NCI-H1436 (cell line): ENCODE measurements around the gene HSPA5.
"Not testable (repeated sequence)": the region's sequence is repeated elsewhere in the genome, so short reads cannot be mapped to it uniquely, and the experiment has no call there.

ENCODE experiments used
- DNase-seq: peaks from one replicate; lab custom pipeline; 2025; lab: John Stamatoyannopoulos, UW

The HSPA5 gene

GRCh38 chr9:125241863-125242739, 958 bp upstream of the HSPA5 start:
- DNase-seq: no peak

GRCh38 chr9:125240649-125240999, 519 bp downstream of the HSPA5 start:
- DNase-seq: no peak

DNA sequence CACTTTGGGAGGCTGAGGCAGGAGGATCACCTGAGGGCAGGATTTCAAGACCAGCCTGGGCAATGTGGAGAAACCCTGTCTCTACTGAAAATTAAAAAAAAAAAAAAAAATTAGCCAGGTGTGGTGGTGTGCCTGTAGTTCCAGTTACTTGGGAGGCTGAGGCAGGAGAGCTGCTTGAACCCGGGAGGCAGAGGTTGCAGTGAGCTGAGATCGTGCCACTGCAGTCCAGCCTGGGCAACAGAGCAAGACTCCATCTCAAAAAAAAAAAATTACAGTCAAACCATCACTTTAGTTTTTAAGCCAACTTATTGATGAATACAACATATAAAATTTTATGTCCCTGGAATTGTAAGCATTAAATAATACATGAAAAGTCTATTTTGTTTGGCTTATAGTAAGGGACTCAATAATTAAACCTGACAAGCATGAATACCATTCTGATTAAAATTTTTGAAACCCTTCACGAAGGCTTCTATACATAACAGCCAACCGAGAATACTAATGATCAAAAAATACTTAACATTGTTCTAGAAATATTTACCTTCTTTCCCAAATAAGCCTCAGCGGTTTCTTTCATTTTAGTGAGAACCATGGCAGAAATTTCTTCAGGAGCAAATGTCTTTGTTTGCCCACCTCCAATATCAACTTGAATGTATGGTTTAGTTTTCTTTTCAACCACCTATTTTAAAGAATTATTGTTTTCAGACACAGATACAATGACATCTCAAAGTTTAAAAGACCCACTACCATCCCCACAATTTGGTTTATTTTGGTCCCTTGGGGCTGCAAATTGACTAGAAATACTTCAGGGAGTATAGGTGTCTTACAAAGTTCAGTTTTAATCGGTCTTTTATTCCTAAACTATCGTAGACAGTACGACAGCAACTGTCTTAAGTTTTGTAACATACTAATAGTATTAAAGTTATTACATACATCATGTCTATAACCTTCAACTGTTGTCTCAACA, 1.2 kb downstream of the HSPA5 start:
- no peak for DNase-seq

GRCh38 chr9:125238915-125239446, 2.2 kb downstream of the HSPA5 start:
- no peak for DNase-seq

- no peak for DNase-seq
Measured at GRCh38 chr9:125238127-125238914, 2.8 kb downstream of the HSPA5 start.

DNA sequence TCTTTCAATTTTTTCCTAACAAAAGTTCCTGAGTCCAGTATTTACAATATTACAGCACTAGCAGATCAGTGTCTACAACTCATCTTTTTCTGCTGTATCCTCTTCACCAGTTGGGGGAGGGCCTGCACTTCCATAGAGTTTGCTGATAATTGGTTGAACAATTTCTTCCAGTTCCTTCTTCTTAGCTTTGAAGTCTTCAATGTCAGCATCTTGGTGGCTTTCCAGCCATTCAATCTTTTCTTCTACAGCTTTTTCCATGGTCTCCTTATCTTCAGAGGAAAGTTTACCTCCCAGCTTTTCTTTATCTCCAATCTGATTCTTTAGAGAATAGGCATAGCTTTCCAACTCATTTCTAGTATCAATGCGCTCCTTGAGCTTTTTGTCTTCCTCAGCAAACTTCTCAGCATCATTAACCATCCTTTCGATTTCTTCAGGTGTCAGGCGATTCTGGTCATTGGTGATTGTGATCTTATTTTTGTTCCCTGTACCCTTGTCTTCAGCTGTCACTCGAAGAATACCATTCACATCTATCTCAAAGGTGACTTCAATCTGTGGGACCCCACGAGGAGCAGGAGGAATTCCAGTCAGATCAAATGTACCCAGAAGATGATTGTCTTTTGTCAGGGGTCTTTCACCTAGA, 4.5 kb downstream of the HSPA5 start:
- DNase-seq: not testable (repeated sequence)

- no peak for DNase-seq
Measured at GRCh38 chr9:125235804-125236519, 5.2 kb downstream of the HSPA5 start.

DNA sequence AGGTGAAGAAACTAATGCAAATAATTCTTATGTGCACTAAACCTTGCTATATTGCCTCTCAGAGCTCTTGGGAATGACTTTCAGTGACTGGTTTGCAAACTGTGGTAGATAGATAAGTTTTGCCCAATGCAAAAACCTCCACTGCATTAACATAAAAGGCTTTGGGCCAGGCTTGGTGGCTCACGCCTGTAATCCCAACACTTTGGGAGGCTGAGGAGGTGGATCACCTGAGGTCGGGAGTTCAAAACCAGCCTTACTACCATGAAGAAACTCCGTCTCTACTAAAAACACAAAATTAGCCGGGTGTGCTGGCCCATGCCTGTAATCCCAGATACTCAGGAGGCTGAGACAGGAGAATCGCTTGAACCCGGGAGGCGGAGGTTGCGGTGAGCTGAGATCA, 7.0 kb downstream of the HSPA5 start:
- DNase-seq: not testable (repeated sequence)

- no peak for DNase-seq
Measured at GRCh38 chr9:125233678-125234077, 7.5 kb downstream of the HSPA5 start.

DNA sequence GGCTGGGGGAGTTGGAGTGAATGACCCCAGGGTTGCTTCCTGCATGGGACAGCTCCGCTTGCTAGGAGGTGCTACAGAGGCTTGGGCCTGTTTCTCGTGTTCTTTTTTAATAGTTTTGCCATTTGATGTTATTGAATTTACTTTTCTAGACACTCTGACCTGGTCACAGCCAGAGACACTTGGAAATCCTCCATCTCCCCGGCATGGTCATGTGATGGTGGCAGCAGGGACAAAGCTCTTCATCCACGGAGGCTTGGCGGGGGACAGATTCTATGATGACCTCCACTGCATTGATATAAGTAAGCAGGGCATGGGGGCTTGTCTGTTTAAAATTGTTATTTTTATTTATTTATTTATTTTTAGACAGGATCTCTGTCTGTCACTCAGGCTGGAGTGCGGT, 13.4 kb downstream of the HSPA5 start:
- DNase-seq: no peak

- not testable (repeated sequence) for DNase-seq
Measured at GRCh38 chr9:125224858-125225257, 16.3 kb downstream of the HSPA5 start.

DNA sequence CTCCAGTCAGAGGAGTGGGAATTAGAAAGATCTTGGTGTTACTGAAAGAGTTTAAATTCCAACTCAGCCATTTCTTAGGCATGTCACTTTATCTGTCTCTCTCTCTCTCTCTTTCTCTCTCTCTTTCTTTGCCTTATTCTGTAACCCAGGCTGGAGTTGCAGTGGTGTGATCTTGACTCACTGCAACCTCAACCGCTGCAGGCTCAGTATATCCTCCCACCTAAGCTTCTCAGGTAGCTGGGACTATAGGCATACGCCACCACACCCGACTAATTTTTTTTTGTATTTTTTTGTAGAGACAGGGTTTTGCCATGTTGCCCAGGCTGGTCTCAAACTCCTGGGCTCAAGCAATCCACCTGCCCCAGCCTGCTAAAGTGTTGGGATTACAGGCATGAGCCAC, 22.5 kb downstream of the HSPA5 start:
- no peak for DNase-seq

DNA sequence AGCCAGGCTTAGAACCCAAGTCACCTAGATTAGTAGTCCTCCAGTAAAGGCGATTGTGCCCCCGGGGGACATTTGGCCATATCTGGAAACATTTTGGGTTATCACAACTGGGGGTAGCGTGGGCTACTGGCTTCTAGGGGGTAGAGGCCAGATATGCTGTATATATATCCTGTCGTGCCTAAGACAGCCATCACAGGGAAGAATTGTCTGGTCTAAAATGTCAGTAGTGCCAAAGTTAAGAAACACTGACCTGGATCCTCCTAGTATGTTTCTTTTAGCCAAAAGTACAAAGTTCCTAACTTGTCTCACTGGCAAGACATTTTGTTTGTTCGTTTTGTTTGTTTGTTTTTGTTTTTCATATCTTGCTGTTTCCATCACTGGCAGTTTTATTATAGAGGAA, 27.0 kb downstream of the HSPA5 start:
- DNase-seq: no peak

DNA sequence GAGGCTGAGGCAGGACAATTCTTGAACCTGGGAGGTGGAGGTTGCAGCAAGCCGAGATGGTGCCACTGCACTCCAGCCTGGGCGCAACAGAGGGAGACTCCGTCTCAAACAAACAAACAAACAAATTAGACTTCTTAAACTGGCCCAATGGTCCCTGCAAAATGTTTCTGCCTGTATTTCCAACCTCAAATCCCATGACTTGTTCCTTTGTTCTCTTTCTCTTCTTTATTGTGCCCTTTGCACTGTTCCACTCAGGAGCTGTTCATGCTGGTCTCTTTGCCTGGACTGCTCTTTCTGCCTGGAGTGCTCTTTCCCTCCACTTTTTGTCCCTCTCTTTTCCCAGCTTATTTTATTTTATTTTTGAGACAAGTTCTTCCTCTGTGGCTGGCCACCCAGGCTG, 36.7 kb downstream of the HSPA5 start:
- no peak for DNase-seq

GRCh38 chr9:125202846-125203618, 38.1 kb downstream of the HSPA5 start:
- DNase-seq: no peak

DNA sequence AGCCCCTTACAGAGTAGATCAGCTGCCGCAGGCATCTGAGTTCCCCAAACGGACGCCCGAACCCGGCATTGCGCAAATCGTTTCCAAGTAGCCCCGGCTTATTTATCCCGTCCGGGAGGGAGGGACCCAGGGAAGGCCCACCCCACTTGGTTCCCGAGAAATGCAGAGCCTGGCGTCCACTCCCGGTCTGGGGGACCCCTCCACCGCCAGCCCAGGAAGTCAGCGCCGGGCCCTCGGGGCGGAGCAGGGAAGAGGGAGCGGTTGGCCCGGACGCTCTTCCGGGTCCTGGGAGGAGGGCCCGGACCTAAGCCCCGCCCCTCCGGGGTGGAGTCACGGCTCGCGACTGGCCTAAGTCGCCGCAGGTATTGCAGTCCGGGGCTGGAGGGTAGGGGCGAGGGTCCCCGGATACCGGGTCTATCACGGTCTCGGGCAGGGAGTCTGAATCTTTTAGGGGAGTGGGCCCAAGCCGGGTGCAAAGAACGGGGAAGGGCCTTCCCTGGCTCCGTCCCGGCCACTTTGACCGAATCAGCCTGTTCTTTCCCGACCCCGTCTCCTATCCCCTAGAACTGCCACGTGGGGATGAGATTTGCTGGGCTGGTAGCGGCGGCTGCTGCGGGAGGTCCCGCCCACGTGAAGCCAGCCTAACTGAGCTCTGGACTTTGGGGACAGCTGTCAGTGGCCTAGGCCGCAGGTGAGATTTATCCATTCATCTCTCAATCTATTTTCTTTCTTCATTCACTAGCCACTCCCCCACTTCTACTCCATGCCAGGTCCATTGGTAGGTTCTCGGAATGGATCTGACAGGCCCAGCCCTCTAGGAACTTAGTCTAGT, 40.7 kb downstream of the HSPA5 start, which contains the start of gene RABEPK:
RABEPK (plus strand) TSS at position 327 of the 832 bp plus-strand sequence. CDS start 2,472 bp downstream, outside the sequence.
- peak; percentile 89 for DNase-seq

DNA sequence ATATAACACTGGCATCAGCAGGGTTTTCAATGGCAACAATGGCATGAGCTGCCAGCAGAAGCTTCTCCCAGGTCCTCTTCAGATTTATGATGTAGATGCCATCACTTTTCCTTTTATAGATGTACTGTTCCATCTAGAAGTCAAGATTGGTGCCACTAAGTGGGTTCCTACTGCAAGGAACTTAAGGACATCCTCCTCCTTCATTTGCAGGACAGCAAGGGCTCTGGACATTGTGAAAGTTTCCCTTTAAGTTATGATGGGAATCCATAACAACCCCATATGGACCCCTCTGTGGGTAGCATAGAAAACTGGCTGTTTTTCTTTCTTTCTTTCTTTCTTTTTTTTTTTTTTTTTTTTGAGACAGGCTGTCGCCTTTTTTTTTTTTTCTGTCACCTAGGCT, 45.6 kb downstream of the HSPA5 start:
- DNase-seq: not testable (repeated sequence)

- not testable (repeated sequence) for DNase-seq
Measured at GRCh38 chr9:125194466-125194865, 46.7 kb downstream of the HSPA5 start.

- DNase-seq: no peak
Measured at GRCh38 chr9:125190361-125190801, 50.8 kb downstream of the HSPA5 start.
